ENCODE data around the gene CARMIL3.

DNA sequence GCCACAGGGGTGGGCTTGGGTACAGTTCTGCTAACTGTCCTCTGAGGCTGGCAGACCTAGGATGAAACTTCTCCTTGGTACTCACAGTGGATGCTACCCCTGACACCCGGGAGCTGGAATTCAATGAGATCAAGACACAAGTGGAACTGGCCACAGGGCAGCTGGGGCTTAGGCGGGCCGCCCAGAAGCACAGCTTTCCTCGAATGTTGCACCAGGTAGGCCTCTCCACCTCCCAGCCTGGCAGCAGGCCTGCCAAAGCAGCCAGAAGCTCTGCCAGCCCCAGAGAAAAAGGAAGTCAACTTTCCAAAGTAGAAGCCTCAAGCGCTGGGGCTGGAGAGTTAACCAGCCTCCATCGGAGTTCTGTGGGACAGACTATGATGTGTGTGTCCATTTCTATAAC lies 65.4 kb downstream of the CARMIL3 start:
- TF ChIP-seq POLR2A (IDR thresholded peaks at IDR 0.05; ENCODE audit: low read depth, low read length) (no peak), POLR2AphosphoS5 (IDR thresholded peaks at IDR 0.05; ENCODE audit: low read depth, low read length) (no peak), POU2F2 (IDR thresholded peaks at IDR 0.05; ENCODE audit: low read depth, low read length) (no peak)

Measured in GM12891 (cell line).